IMR-90 (cell line): ENCODE data around the gene MMRN2. TPM values are rescaled to one million over a fixed set of nuclear protein-coding genes. Genes with fewer than 3 reads are reported as not detected.

Source experiments
- ATAC-seq: fragments of 200-7000 bp; cut with Tn5 transposase; 2 replicates; pipeline ENCODE4 v1.9.1; 2020; ENCODE audit warnings: low read depth, mild to moderate bottlenecking, moderate library complexity
- BruUV-seq: library from RNA; stranded (reverse); fragments of 400-500 nt; replicated peaks from 2 replicates; lab custom pipeline; 2021; lab: Mats Ljungman, UMichigan
- CTCF ChIA-PET: fragments of 300-600 bp; formaldehyde crosslinking; extraction: SDS; loops from one replicate; lab custom pipeline; 2021; ENCODE audit warnings: antibody characterized with exemption; lab: Yijun Ruan, JAX
- POLR2A ChIA-PET: fragments of 300-600 bp; sonication (Branson Sonifier 250); formaldehyde crosslinking; loops from one replicate; lab custom pipeline; 2022; ENCODE audit warnings: antibody characterized with exemption; ENCODE audit not compliant: unreplicated experiment; lab: Charles Lee
- DNase-seq: peaks from one replicate; pipeline ENCODE4 v3.0.0; 2013
- H2AFZ ChIP-seq: replicated peaks from 2 replicates; pipeline ENCODE3; 2013; ENCODE audit warnings: low read length, mild to moderate bottlenecking; ENCODE audit not compliant: poor library complexity
- H2AK5ac ChIP-seq: 2 replicates; pipeline ENCODE4 v1.6.1; 2013; ENCODE audit warnings: low read depth, low read length, inconsistent platforms
- H2AK9ac ChIP-seq: replicated peaks from 2 replicates; pipeline ENCODE3; 2013; ENCODE audit warnings: mild to moderate bottlenecking, low read depth, low read length, moderate library complexity; ENCODE audit not compliant: poor library complexity
- H2BK120ac ChIP-seq: 2 replicates; pipeline ENCODE4 v1.6.1; 2013; ENCODE audit warnings: low read depth, low read length, inconsistent platforms
- H2BK15ac ChIP-seq: 3 replicates; pipeline ENCODE4 v1.6.1; 2013; ENCODE audit warnings: low read depth, low read length, inconsistent platforms
- H2BK20ac ChIP-seq: 2 replicates; pipeline ENCODE4 v1.6.1; 2013; ENCODE audit warnings: low read depth, mild to moderate bottlenecking, inconsistent platforms, low read length, moderate library complexity
- H2BK5ac ChIP-seq: 2 replicates; pipeline ENCODE4 v1.6.1; 2013; ENCODE audit warnings: mild to moderate bottlenecking, low read depth, low read length, inconsistent platforms; ENCODE audit not compliant: poor library complexity, severe bottlenecking
- H3K14ac ChIP-seq: replicated peaks from 2 replicates; pipeline ENCODE4 v1.6.1; 2013; ENCODE audit warnings: low read depth, low read length, inconsistent platforms
- H3K18ac ChIP-seq: 2 replicates; pipeline ENCODE4 v1.6.1; 2013; ENCODE audit warnings: low read depth, low read length, control low read depth
- H3K23ac ChIP-seq: 2 replicates; pipeline ENCODE4 v1.6.1; 2013; ENCODE audit warnings: low read depth, low read length, inconsistent platforms
- H3K27ac ChIP-seq: 2 replicates; pipeline ENCODE4 v1.5.1; 2013; ENCODE audit warnings: mild to moderate bottlenecking, control low read depth, low read length; ENCODE audit not compliant: insufficient read depth
- H3K27me3 ChIP-seq: 2 replicates; pipeline ENCODE4 v1.6.1; 2013; ENCODE audit warnings: low read length; ENCODE audit not compliant: control insufficient read depth, insufficient read depth
- H3K36me3 ChIP-seq: 2 replicates; pipeline ENCODE4 v1.6.1; 2013; ENCODE audit warnings: low read length, mixed read lengths; ENCODE audit not compliant: control insufficient read depth, insufficient read depth
- H3K4ac ChIP-seq: 2 replicates; pipeline ENCODE4 v1.6.1; 2013; ENCODE audit warnings: low read depth, low read length, inconsistent platforms
- H3K4me1 ChIP-seq: 2 replicates; pipeline ENCODE4 v1.6.1; 2013; ENCODE audit warnings: low read length, mixed read lengths; ENCODE audit not compliant: control insufficient read depth, insufficient read depth
- H3K4me2 ChIP-seq: 2 replicates; pipeline ENCODE4 v1.6.1; 2013; ENCODE audit warnings: low read depth, mild to moderate bottlenecking, control low read depth, low read length, moderate library complexity
- H3K4me3 ChIP-seq: 2 replicates; pipeline ENCODE4 v1.5.1; 2013; ENCODE audit warnings: low read depth, mild to moderate bottlenecking, control low read depth, low read length, moderate library complexity; ENCODE audit not compliant: insufficient read depth
- H3K56ac ChIP-seq: 2 replicates; pipeline ENCODE4 v1.6.1; 2013; ENCODE audit warnings: low read length, inconsistent platforms; ENCODE audit not compliant: insufficient read depth; ENCODE audit errors: extremely low read depth
- H3K79me1 ChIP-seq, 2 experiments: 2 replicates each; pipeline ENCODE4 v1.6.1; 2013; ENCODE audit warnings: low read length in 2 of 2, inconsistent platforms in 1 of 2, low read depth in 1 of 2
- H3K9ac ChIP-seq: 2 replicates; pipeline ENCODE4 v1.6.1; 2013; ENCODE audit warnings: low read depth, low read length, control low read depth
- H3K9me1 ChIP-seq: 2 replicates; pipeline ENCODE4 v1.6.1; 2013; ENCODE audit warnings: low read length, inconsistent platforms; ENCODE audit not compliant: insufficient read depth
- H3K9me3 ChIP-seq: 2 replicates; pipeline ENCODE4 v1.6.1; 2013; ENCODE audit warnings: low read length; ENCODE audit not compliant: control insufficient read depth, insufficient read depth
- H4K20me1 ChIP-seq: 2 replicates; pipeline ENCODE4 v1.6.1; 2013; ENCODE audit warnings: low read length, inconsistent platforms; ENCODE audit not compliant: insufficient read depth
- H4K5ac ChIP-seq: 2 replicates; pipeline ENCODE4 v1.6.1; 2013; ENCODE audit warnings: mild to moderate bottlenecking, low read depth, low read length, control low read depth
- H4K8ac ChIP-seq, 2 experiments: 2 replicates each; pipeline ENCODE4 v1.6.1; 2013; ENCODE audit warnings: low read depth in 2 of 2, low read length in 2 of 2, control low read depth in 1 of 2, inconsistent platforms in 1 of 2
- H4K91ac ChIP-seq: 2 replicates; pipeline ENCODE4 v1.6.1; 2013; ENCODE audit warnings: low read depth, low read length, inconsistent platforms; ENCODE audit not compliant: insufficient read depth
- BHLHE40 ChIP-seq: fragments of 150-350 bp; IDR thresholded peaks from 2 replicates; pipeline ENCODE4 v1.6.1; 2016; ENCODE audit warnings: mild to moderate bottlenecking, low read depth, low read length
- CEBPB ChIP-seq: IDR thresholded peaks from 2 replicates; pipeline ENCODE4 v1.6.1; 2012; ENCODE audit warnings: low read depth, low read length, improper control_type of control experiment
- CHD1 ChIP-seq: IDR thresholded peaks from 2 replicates; pipeline ENCODE4 v1.6.1; 2012; ENCODE audit warnings: low read depth, low read length, improper control_type of control experiment
- CTCF ChIP-seq: conservative IDR thresholded peaks from 2 replicates; pipeline ENCODE4 v1.5.1; 2012; ENCODE audit warnings: mild to moderate bottlenecking, low read depth, low read length, improper control_type of control experiment
- ELK1 ChIP-seq: fragments of 150-350 bp; IDR thresholded peaks from 2 replicates; pipeline ENCODE4 v1.6.1; 2016; ENCODE audit warnings: low read depth, mild to moderate bottlenecking, low read length, moderate library complexity, borderline replicate concordance
- MAFK ChIP-seq: IDR thresholded peaks from 2 replicates; pipeline ENCODE4 v1.6.1; 2012; ENCODE audit warnings: low read depth, low read length, improper control_type of control experiment
- MXI1 ChIP-seq: IDR thresholded peaks from 2 replicates; pipeline ENCODE4 v1.6.1; 2012; ENCODE audit warnings: low read depth, mild to moderate bottlenecking, low read length, moderate library complexity, borderline replicate concordance
- POLR2A ChIP-seq: IDR thresholded peaks from 2 replicates; pipeline ENCODE4 v1.6.1; 2012; ENCODE audit warnings: mild to moderate bottlenecking, low read depth, low read length
- RAD21 ChIP-seq: IDR thresholded peaks from 2 replicates; pipeline ENCODE4 v1.6.1; 2012; ENCODE audit warnings: low read length, improper control_type of control experiment
- RCOR1 ChIP-seq: IDR thresholded peaks from 2 replicates; pipeline ENCODE4 v1.6.1; 2012; ENCODE audit warnings: mild to moderate bottlenecking, low read length, improper control_type of control experiment; ENCODE audit not compliant: insufficient replicate concordance
- RFX5 ChIP-seq: IDR thresholded peaks from 2 replicates; pipeline ENCODE4 v1.8.0; 2012; ENCODE audit warnings: low read depth, mild to moderate bottlenecking, low read length, moderate library complexity
- WGBS, 2 experiments: methylation state at CpG; one replicate each; pipeline versions ENCODE4 v1.1.5 to v1.1.7; 2013; ENCODE audit warnings: missing lambda C conversion rate in 2 of 2; ENCODE audit not compliant: insufficient read length in 1 of 2; ENCODE audit errors: extremely low coverage in 2 of 2; 5-methylcytosine and 5-hydroxymethylcytosine counted together
- dilution Hi-C: fragments of 300-500 bp; cut with HindIII; formaldehyde crosslinking; loops from one replicate; pipeline ENCODE4 v1.14.3; 2018; ENCODE audit warnings: low sequenced_read_pairs; ENCODE audit not compliant: unreplicated experiment
- in situ Hi-C: fragments of 300-500 bp; cut with MboI; formaldehyde crosslinking; loops from 3 replicates; pipeline ENCODE4 v1.14.3; 2019; ENCODE audit warnings: low sequenced_read_pairs, inconsistent platforms, mixed read lengths
- intact Hi-C: fragments of 100-400 bp; cut with micrococcal nuclease; formaldehyde crosslinking; loops from 2 replicates; pipeline ENCODE4 v1.10.0; 2022
- polyA plus RNA-seq, 3 experiments: library from polyadenylated mRNA; depleted of rRNA; stranded (reverse); fragments of >200 nt; gene quantifications; 2 replicates each; pipeline ENCODE4 v1.2.3, GENCODE V29; 2012; ENCODE audit warnings: low replicate concordance in 1 of 3
- total RNA-seq: library from RNA; depleted of rRNA; stranded (reverse); fragments of >200 nt; gene quantifications from 2 replicates; pipeline ENCODE4 v1.2.3, GENCODE V29; 2012
- TF ChIP-seq, protein P1 (sequence below): fragments of 150-350 bp; IDR thresholded peaks from 2 replicates; pipeline ENCODE4 v1.6.1; 2017; ENCODE audit warnings: mild to moderate bottlenecking, antibody characterized with exemption, low read length, low read depth

The MMRN2 gene
- total and polyA plus RNA-seq, 2 of the 4 experiments (the other 2 are of a cell fraction): 1.6 to 1.8 TPM

- intact Hi-C loops (no loop called here), dilution Hi-C loops (no loop called here), in situ Hi-C loops (no loop called here)
- Histone ChIP-seq H3K18ac (no peak overlapping the region), H2BK5ac (no peak overlapping the region), H4K8ac (no peak overlapping the region), H3K14ac (no peak overlapping the region), H3K27me3 (peaks cover 14% of the 10 kb centered on the region), H3K9me3 (no peaks in the 10 kb centered on the region), H3K9ac (no peak overlapping the region), H2AFZ (no peak overlapping the region), H3K4ac (no peak overlapping the region), H3K4me3 (no peak overlapping the region), H3K23ac (no peak overlapping the region), H4K20me1 (no peaks in the 10 kb centered on the region), H3K4me1 (no peaks in the 10 kb centered on the region), H3K27ac (no peak overlapping the region), H3K9me1 (no peaks in the 10 kb centered on the region), H2BK15ac (no peak overlapping the region), H3K4me2 (no peak overlapping the region), H2BK20ac (no peak overlapping the region), H4K91ac (no peak overlapping the region), H2BK120ac (no peak overlapping the region), H2AK9ac (no peak overlapping the region), H3K36me3 (no peaks in the 10 kb centered on the region), H2AK5ac (no peak overlapping the region), H4K5ac (no peak overlapping the region), H3K56ac (no peak overlapping the region), H3K79me1 (no peaks in the 10 kb centered on the region)
- POLR2A ChIA-PET: no interaction called here
- BruUV-seq: no TSS peak
- DNase-seq: no peak
- WGBS, 2 experiments: no CpG with 5 or more reads among the region's 3 CpGs
- CTCF ChIA-PET: no interaction called here
- TF ChIP-seq RCOR1 (no peak), POLR2A (no peak), RFX5 (no peak), BHLHE40 (no peak), CHD1 (no peak), MXI1 (no peak), ELK1 (no peak), RAD21 (no peak), CEBPB (no peak), MAFK (no peak), CTCF (no peak)
- TF ChIP-seq, protein P1, sequence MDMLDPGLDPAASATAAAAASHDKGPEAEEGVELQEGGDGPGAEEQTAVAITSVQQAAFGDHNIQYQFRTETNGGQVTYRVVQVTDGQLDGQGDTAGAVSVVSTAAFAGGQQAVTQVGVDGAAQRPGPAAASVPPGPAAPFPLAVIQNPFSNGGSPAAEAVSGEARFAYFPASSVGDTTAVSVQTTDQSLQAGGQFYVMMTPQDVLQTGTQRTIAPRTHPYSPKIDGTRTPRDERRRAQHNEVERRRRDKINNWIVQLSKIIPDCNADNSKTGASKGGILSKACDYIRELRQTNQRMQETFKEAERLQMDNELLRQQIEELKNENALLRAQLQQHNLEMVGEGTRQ: no peak
- ATAC-seq: no peak
These were observed 12.5 kb downstream of the MMRN2 start for GRCh38 chr10:86944907-86945306.
